K562 (cell line): Measurements from ENCODE around the gene MN1. TPM values are rescaled to one million over a fixed set of nuclear protein-coding genes. Genes with fewer than 3 reads are reported as not detected.
A peak's percentile ranks its signal among the peaks of the same experiment; 100 is the strongest.

Experiments
- ATAC-seq: fragments of 200-7000 bp; cut with Tn5 transposase; 3 replicates; pipeline ENCODE4 v1.9.1; 2020; ENCODE audit warnings: moderate library complexity
- BruUV-seq: library from RNA; stranded (reverse); fragments of 400-500 nt; replicated peaks from 2 replicates; lab custom pipeline; 2021; lab: Mats Ljungman, UMichigan
- CTCF ChIA-PET: fragments of 300-600 bp; formaldehyde crosslinking; extraction: SDS; loops from one replicate; lab custom pipeline; 2021; ENCODE audit warnings: low intra/inter-chr PET ratio; lab: Yijun Ruan, JAX
- POLR2A ChIA-PET: fragments of 300-600, 350-650 bp; sonication (Branson Sonifier 250); formaldehyde crosslinking; extraction: SDS; loops from one replicate; lab custom pipeline; 2021; ENCODE audit warnings: antibody characterized with exemption, inconsistent platforms; lab: Yijun Ruan, JAX
- DNase-seq, 4 experiments: peaks; one replicate each; pipeline versions ENCODE4 v3.0.0 to v3.0.0-alpha.2; 2011 to 2018; ENCODE audit warnings: low spot score in 3 of 4, mixed read lengths in 3 of 4; ENCODE audit errors: extremely low read depth in 1 of 4
- FAIRE-seq: peaks from 2 replicates; lab custom pipeline; 2011; peaks lifted over from hg19 to GRCh38; lab: Jason Lieb, UNC
- H2AFZ ChIP-seq: 2 replicates; pipeline ENCODE4 v1.6.0; 2011; ENCODE audit warnings: low read depth, low read length, control low read depth, inconsistent platforms
- H3K27ac ChIP-seq: fragments of 200-600 bp; 3 replicates; pipeline ENCODE4 v1.8.0; 2011; ENCODE audit warnings: low read depth, mild to moderate bottlenecking, control low read depth, inconsistent platforms, low read length, moderate library complexity, mixed read lengths; ENCODE audit errors: extremely low read depth
- H3K27me3 ChIP-seq, 2 experiments: fragments of 300-600 bp in 1 of 2; 2 replicates in 1 of 2; 3 replicates in 1 of 2; pipeline versions ENCODE4 v1.6.0 to v1.8.0; 2011; ENCODE audit warnings: inconsistent platforms in 2 of 2, low read length in 2 of 2, mild to moderate bottlenecking in 1 of 2, mixed read lengths in 1 of 2, moderate library complexity in 1 of 2; ENCODE audit not compliant: control insufficient read depth in 2 of 2, insufficient read depth in 2 of 2
- H3K36me3 ChIP-seq: fragments of 300-600 bp; 3 replicates; pipeline ENCODE4 v1.8.0; 2011; ENCODE audit warnings: mild to moderate bottlenecking, low read length, inconsistent platforms; ENCODE audit not compliant: control insufficient read depth, insufficient read depth
- H3K4me1 ChIP-seq, 2 experiments: fragments of 200-600 bp in 1 of 2; replicated peaks in 1 of 2; 2 replicates in 1 of 2; 3 replicates in 1 of 2; pipeline versions ENCODE4 v1.5.1 to v1.8.0; 2011; ENCODE audit warnings: inconsistent platforms in 2 of 2, low read length in 2 of 2, mild to moderate bottlenecking in 1 of 2, mixed read lengths in 1 of 2, moderate library complexity in 1 of 2; ENCODE audit not compliant: control insufficient read depth in 2 of 2, insufficient read depth in 2 of 2
- H3K4me2 ChIP-seq: 2 replicates; pipeline ENCODE4 v1.6.1; 2011; ENCODE audit warnings: low read length, control low read depth, inconsistent platforms, mixed read lengths; ENCODE audit not compliant: insufficient read depth
- H3K4me3 ChIP-seq: fragments of 200-600 bp; sonication (generic), shearing (Covaris generic); 2 replicates; pipeline ENCODE4 v1.5.1; 2016; ENCODE audit warnings: control low read depth, inconsistent platforms
- H3K79me2 ChIP-seq: fragments of 200-600 bp; 3 replicates; pipeline ENCODE4 v1.8.0; 2011; ENCODE audit warnings: low read length, inconsistent platforms; ENCODE audit not compliant: control insufficient read depth, insufficient read depth
- H3K9ac ChIP-seq, 2 experiments: 2 replicates each; pipeline versions ENCODE4 v1.6.0 to v1.6.1; 2011; ENCODE audit warnings: low read depth in 2 of 2, low read length in 2 of 2, control low read depth in 1 of 2, inconsistent platforms in 1 of 2, mild to moderate bottlenecking in 1 of 2, mixed read lengths in 1 of 2; ENCODE audit not compliant: insufficient read depth in 1 of 2
- H3K9me1 ChIP-seq: one replicate; pipeline ENCODE4 v1.6.0; 2011; ENCODE audit warnings: inconsistent platforms, mild to moderate bottlenecking, low read length, moderate library complexity; ENCODE audit not compliant: control insufficient read depth, insufficient read depth
- H3K9me3 ChIP-seq: replicated peaks from 2 replicates; pipeline ENCODE4 v1.5.1; 2011; ENCODE audit warnings: low read depth, low read length, inconsistent platforms; ENCODE audit not compliant: control insufficient read depth, insufficient read depth
- H4K20me1 ChIP-seq: replicated peaks from 2 replicates; pipeline ENCODE4 v1.6.1; 2011; ENCODE audit warnings: low read length, inconsistent platforms, mixed read lengths; ENCODE audit not compliant: control insufficient read depth, insufficient read depth
- PHF21A ChIP-seq: fragments of 450-650 bp; IDR thresholded peaks from 2 replicates; pipeline ENCODE4 v1.6.1; 2017; ENCODE audit warnings: low read depth, borderline replicate concordance
- STAT6 ChIP-seq: sonication (generic); formaldehyde crosslinking; IDR thresholded peaks from 2 replicates; pipeline ENCODE4 v1.8.1; 2023; ENCODE audit warnings: mild to moderate bottlenecking, missing genetic modification reagents
- ZBTB40 ChIP-seq, 2 experiments: fragments of 450-650 bp in 1 of 2; sonication (generic) in 1 of 2; formaldehyde crosslinking in 1 of 2; IDR thresholded peaks; 2 replicates each; pipeline versions ENCODE4 v1.7.1 to v1.9.0; 2016 to 2022; ENCODE audit warnings: inconsistent platforms in 1 of 2, mild to moderate bottlenecking in 1 of 2, missing genetic modification reagents in 1 of 2
- WGBS: fragments of 100-300 bp; shearing (Covaris generic); methylation state at CpG from one replicate; pipeline ENCODE4 v1.1.6; 2016; ENCODE audit warnings: low coverage, mixed read lengths; ENCODE audit not compliant: insufficient coverage; ENCODE audit errors: missing lambda C conversion rate; 5-methylcytosine and 5-hydroxymethylcytosine counted together
- in situ Hi-C: fragments of 300-500 bp; cut with MboI; formaldehyde crosslinking; loops from 4 replicates; pipeline ENCODE4 v1.15.0; 2018; ENCODE audit warnings: inconsistent platforms, mixed read lengths
- intact Hi-C: fragments of 100-400 bp; cut with micrococcal nuclease; formaldehyde crosslinking; loops from 2 replicates; pipeline ENCODE4 v1.14.2; 2022
- polyA plus RNA-seq, 8 experiments: library from polyadenylated mRNA; depleted of rRNA in 4 of 8; stranded (reverse) in 5 of 8; unstranded in 3 of 8; fragments of >200 nt; fragmentation: Nextera tagmentation in 2 of 8; fragmentation: Illumina TruSeq in 1 of 8; extraction: Ambion mirVana in 2 of 8; extraction: Trizol in 1 of 8; gene quantifications; 2 replicates each; pipeline versions ENCODE4 v1.2.1 to v1.2.3, GENCODE V29; 2011 to 2014; ENCODE audit warnings: inconsistent platforms in 1 of 8, missing spikeins in 1 of 8
- total RNA-seq, 7 experiments: library from RNA; depleted of rRNA in 6 of 7; stranded (reverse); fragments of >200 nt in 6 of 7; fragmentation: Illumina TruSeq in 2 of 7; extraction: Trizol in 2 of 7; gene quantifications; 2 replicates each; pipeline versions ENCODE4 v1.2.1 to v1.2.3, GENCODE V29; 2011 to 2021; ENCODE audit warnings: low replicate concordance in 1 of 7
- TF ChIP-seq, protein P1 (sequence below): IDR thresholded peaks from 2 replicates; pipeline ENCODE4 v1.6.1; 2016; ENCODE audit warnings: missing genetic modification characterization, missing compliant biosample characterization

The MN1 gene
- total and polyA plus RNA-seq, 9 of the 15 experiments (the other 6 are each of a cell fraction or from before 2014, with no cell fraction given), result under 0.01 to 0.05 (median 0.03) TPM; not detected in 5

DNA sequence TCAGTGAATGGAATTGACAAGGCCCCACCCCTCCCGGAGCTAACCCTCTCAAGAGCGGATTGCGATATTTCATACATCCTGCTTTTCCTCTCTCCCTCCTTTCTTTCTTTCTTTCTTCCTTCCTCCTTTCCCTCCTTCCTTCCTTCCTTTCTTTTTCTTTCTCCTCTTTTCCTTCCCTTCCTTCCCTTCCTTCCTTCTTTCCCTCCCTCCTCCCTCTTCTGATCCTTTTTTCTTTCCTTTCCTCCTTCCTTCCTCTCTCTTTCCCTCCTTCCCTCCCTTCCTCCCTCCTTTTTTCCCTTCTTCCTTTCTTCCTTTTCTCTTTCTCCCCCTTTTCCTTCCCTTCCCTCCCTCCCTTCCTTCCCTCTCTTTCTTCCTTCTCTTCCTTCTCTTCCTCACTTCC is 15.0 kb upstream of the MN1 start:
- intact Hi-C loops (no loop called here), in situ Hi-C loops (loop anchor here (25.0 kb wide), 2 partner anchors 404 to 1054 kb away; no protein-coding TSS in a partner anchor)
- WGBS, result 0% methylated on average over 1 of the region's 3 CpGs
- Histone ChIP-seq H3K4me2 (no peak overlapping the region), H3K79me2 (no peaks in the 10 kb centered on the region), H3K27me3 (peaks cover 0 to 1% of the 10 kb centered on the region in 2 experiments; a peak in 1 of 5 replicates), H3K36me3 (no peaks in the 10 kb centered on the region), H3K4me3 (no peak overlapping the region), H3K9me3 (no peaks in the 10 kb centered on the region), H3K4me1 (no peaks in the 10 kb centered on the region), H3K9ac (no peak overlapping the region), H3K9me1 (no peaks in the 10 kb centered on the region), H4K20me1 (no peaks in the 10 kb centered on the region), H3K27ac (no peak overlapping the region), H2AFZ (no peak overlapping the region)
- CTCF ChIA-PET, result no interaction called here
- FAIRE-seq (no peak), ATAC-seq (no peak), DNase-seq (no peak)
- BruUV-seq, result no TSS peak
- POLR2A ChIA-PET, result interaction anchor here (0.6 kb wide), 1 partner anchor 657 kb away, joined by 3 read pairs; no protein-coding TSS in a partner anchor
- TF ChIP-seq STAT6 (CRISPR knock-in tag), result no peak
- TF ChIP-seq ZBTB40 (IDR thresholded peaks at IDR 0.05), result no peak
- no peak for TF ChIP-seq ZBTB40 (CRISPR knock-in tag; IDR thresholded peaks at IDR 0.05)
- TF ChIP-seq, protein P1, sequence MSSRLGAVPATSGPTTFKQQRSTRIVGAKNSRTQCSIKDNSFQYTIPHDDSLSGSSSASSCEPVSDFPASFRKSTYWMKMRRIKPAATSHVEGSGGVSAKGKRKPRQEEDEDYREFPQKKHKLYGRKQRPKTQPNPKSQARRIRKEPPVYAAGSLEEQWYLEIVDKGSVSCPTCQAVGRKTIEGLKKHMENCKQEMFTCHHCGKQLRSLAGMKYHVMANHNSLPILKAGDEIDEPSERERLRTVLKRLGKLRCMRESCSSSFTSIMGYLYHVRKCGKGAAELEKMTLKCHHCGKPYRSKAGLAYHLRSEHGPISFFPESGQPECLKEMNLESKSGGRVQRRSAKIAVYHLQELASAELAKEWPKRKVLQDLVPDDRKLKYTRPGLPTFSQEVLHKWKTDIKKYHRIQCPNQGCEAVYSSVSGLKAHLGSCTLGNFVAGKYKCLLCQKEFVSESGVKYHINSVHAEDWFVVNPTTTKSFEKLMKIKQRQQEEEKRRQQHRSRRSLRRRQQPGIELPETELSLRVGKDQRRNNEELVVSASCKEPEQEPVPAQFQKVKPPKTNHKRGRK (tag), result peak; percentile 89
- TF ChIP-seq PHF21A, result no peak
